ENCODE results near the gene CD36. TPM values are rescaled to one million over a fixed set of nuclear protein-coding genes. Genes with fewer than 3 reads are reported as not detected.

The CD36 gene
- total and polyA plus RNA-seq, 2 of the 8 experiments (the other 6 are each of a cell fraction or from before 2014, with no cell fraction given): 0.33 to 0.60 TPM

- TF ChIP-seq RAD21 (IDR thresholded peaks at IDR 0.05 in 1 of 2, conservative IDR thresholded peaks at IDR 0.05 in 1 of 2; ENCODE audit: low read depth in 2 of 2, low read length in 2 of 2) (no peak), GTF2F1 (IDR thresholded peaks at IDR 0.05; ENCODE audit: borderline replicate concordance, low read depth, low read length) (no peak), EGR1 (IDR thresholded peaks at IDR 0.05; ENCODE audit: borderline replicate concordance, low read depth, low read length) (no peak), TCF12 (IDR thresholded peaks at IDR 0.05; ENCODE audit: low read depth, low read length) (no peak), KDM1A (IDR thresholded peaks at IDR 0.05; ENCODE audit: borderline replicate concordance, low read length) (no peak)
These were observed 41.8 kb downstream of the CD36 start (continued) for GRCh38 chr7:80679921-80680907.

Data from H1 (cell line).